ENCODE results near the gene KAZALD1. TPM values are rescaled to one million over a fixed set of nuclear protein-coding genes. Genes with fewer than 3 reads are reported as not detected.

The KAZALD1 gene
- polyA plus RNA-seq, 1 of the 3 experiments (the other 2 are of a cell fraction), result 3.0 TPM

Other genes with a start within 250 kb of the KAZALD1 start
- gene SLF2, start 149.0 kb upstream of the KAZALD1 start, polyA plus RNA-seq (2012; rRNA removed), result 6.3 and 7.5 TPM in 2 replicates
- 15.0 and 16.2 TPM in 2 replicates for gene SEMA4G, start 92.5 kb upstream of the KAZALD1 start, polyA plus RNA-seq (2012; rRNA removed)
- gene MRPL43, start 74.5 kb upstream of the KAZALD1 start, polyA plus RNA-seq (2012; rRNA removed), result 173 and 208 TPM in 2 replicates
- 16.4 and 20.0 TPM in 2 replicates for gene TWNK, start 74.4 kb upstream of the KAZALD1 start, polyA plus RNA-seq (2012; rRNA removed)
- 50.6 and 52.2 TPM in 2 replicates for gene LZTS2, start 62.2 kb upstream of the KAZALD1 start, polyA plus RNA-seq (2012; rRNA removed)
- gene PDZD7, start 30.9 kb upstream of the KAZALD1 start, polyA plus RNA-seq (2012; rRNA removed), result 1.9 and 2.3 TPM in 2 replicates
- gene SFXN3, start 30.8 kb upstream of the KAZALD1 start, polyA plus RNA-seq (2012; rRNA removed), result 142 and 229 TPM in 2 replicates
- 0.02 TPM in 1 of 2 replicates, not detected in the other for gene TLX1, start 69.3 kb downstream of the KAZALD1 start, polyA plus RNA-seq (2012; rRNA removed)
- gene LBX1, start 167.5 kb downstream of the KAZALD1 start, polyA plus RNA-seq (2012; rRNA removed), result not detected in 2 replicates

All from SK-N-SH (cell line).